Measurements from ENCODE around the gene SLC25A20.

Gene SLC25A20

GRCh38 chr3:48899273-48899672, 591 bp upstream of the SLC25A20 start:
- no peak for DNase-seq (ENCODE audit: low read depth in 3 of 3)

- DNase-seq (ENCODE audit: low read depth in 3 of 3), result no peak
Measured at GRCh38 chr3:48897460-48898376, 964 bp downstream of the SLC25A20 start.

- no peak for DNase-seq (ENCODE audit: low read depth in 3 of 3)
Measured at GRCh38 chr3:48896936-48897335, 1.7 kb downstream of the SLC25A20 start.

GRCh38 chr3:48894516-48894915, 4.2 kb downstream of the SLC25A20 start:
- DNase-seq (ENCODE audit: low read depth in 3 of 3), result no peak

GRCh38 chr3:48891606-48892005, 7.1 kb downstream of the SLC25A20 start:
- DNase-seq (ENCODE audit: low read depth in 3 of 3), result no peak

GRCh38 chr3:48885753-48886152, 12.9 kb downstream of the SLC25A20 start:
- DNase-seq (ENCODE audit: low read depth in 3 of 3), result no peak

GRCh38 chr3:48881652-48882114, 17.0 kb downstream of the SLC25A20 start:
- no peak for DNase-seq (ENCODE audit: low read depth in 3 of 3)

GRCh38 chr3:48881006-48881405, 17.7 kb downstream of the SLC25A20 start:
- DNase-seq (ENCODE audit: low read depth in 3 of 3), result no peak

- DNase-seq (ENCODE audit: low read depth in 3 of 3), result no peak
Measured at GRCh38 chr3:48879994-48880377, 18.7 kb downstream of the SLC25A20 start.

- DNase-seq (ENCODE audit: low read depth in 3 of 3), result no peak
Measured at GRCh38 chr3:48879307-48879993, 19.2 kb downstream of the SLC25A20 start.

- DNase-seq (ENCODE audit: low read depth in 3 of 3), result no peak
Measured at GRCh38 chr3:48877671-48878070, 21.0 kb downstream of the SLC25A20 start.

- no peak for DNase-seq (ENCODE audit: low read depth in 3 of 3)
Measured at GRCh38 chr3:48863122-48863521, 35.6 kb downstream of the SLC25A20 start.

GRCh38 chr3:48859206-48859605, 39.5 kb downstream of the SLC25A20 start:
- no peak for DNase-seq (ENCODE audit: low read depth in 3 of 3)

GRCh38 chr3:48858709-48859108, 40.0 kb downstream of the SLC25A20 start:
- no peak for DNase-seq (ENCODE audit: low read depth in 3 of 3)

- no peak for DNase-seq (ENCODE audit: low read depth in 3 of 3)
Measured at GRCh38 chr3:48857641-48858040, 41.0 kb downstream of the SLC25A20 start.

- DNase-seq (ENCODE audit: low read depth in 3 of 3), result no peak
Measured at GRCh38 chr3:48856469-48856868, 42.2 kb downstream of the SLC25A20 start.

- no peak for DNase-seq (ENCODE audit: low read depth in 3 of 3)
Measured at GRCh38 chr3:48855681-48856447, 42.8 kb downstream of the SLC25A20 start.

GRCh38 chr3:48852151-48852550, 46.5 kb downstream of the SLC25A20 start:
- no peak for DNase-seq (ENCODE audit: low read depth in 3 of 3)

GRCh38 chr3:48851407-48851806, 47.3 kb downstream of the SLC25A20 start:
- no peak for DNase-seq (ENCODE audit: low read depth in 3 of 3)

- no peak for DNase-seq (ENCODE audit: low read depth in 3 of 3)
Measured at GRCh38 chr3:48848816-48849515, 49.7 kb downstream of the SLC25A20 start.

Measured in stimulated activated CD4-positive, alpha-beta T cell treated with anti-CD3 and anti-CD28 coated beads, TNF-alpha, amount 100 ng/mL, for 24 hours (primary cell).